Astrocyte (in vitro differentiated cells and primary cell): ENCODE results near the gene PKNOX2.

ENCODE experiments used
- EZH2 ChIP-seq: IDR thresholded peaks from 2 replicates; pipeline ENCODE4 v1.6.1; 2012; ENCODE audit warnings: mild to moderate bottlenecking, low read length, inconsistent platforms; ENCODE audit not compliant: insufficient read depth
- TF ChIP-seq, protein P1 (sequence below): IDR thresholded peaks from 2 replicates; pipeline ENCODE4 v1.5.1; 2011; ENCODE audit warnings: low read depth, mild to moderate bottlenecking, inconsistent platforms, low read length, moderate library complexity; ENCODE audit not compliant: insufficient read depth

DNA sequence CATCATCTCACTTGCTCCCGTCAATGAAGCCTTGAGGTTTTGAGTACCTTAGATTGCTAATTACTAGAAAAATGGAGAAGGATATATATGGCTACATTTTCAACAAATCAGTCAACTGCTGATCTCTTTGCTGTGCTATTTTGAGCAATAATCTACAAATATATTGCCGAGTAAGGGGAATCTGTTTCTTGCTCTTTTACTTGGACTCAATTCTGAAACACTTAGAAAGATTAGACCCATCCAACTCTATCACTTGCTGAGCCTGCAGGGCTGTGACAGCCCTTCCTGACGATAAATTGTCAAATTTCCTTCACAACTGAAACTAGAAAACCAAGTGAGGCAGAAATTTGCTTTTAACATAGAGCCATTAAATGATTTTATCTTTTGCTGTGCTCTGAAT, 314.6 kb downstream of the PKNOX2 start:
- TF ChIP-seq, protein P1, sequence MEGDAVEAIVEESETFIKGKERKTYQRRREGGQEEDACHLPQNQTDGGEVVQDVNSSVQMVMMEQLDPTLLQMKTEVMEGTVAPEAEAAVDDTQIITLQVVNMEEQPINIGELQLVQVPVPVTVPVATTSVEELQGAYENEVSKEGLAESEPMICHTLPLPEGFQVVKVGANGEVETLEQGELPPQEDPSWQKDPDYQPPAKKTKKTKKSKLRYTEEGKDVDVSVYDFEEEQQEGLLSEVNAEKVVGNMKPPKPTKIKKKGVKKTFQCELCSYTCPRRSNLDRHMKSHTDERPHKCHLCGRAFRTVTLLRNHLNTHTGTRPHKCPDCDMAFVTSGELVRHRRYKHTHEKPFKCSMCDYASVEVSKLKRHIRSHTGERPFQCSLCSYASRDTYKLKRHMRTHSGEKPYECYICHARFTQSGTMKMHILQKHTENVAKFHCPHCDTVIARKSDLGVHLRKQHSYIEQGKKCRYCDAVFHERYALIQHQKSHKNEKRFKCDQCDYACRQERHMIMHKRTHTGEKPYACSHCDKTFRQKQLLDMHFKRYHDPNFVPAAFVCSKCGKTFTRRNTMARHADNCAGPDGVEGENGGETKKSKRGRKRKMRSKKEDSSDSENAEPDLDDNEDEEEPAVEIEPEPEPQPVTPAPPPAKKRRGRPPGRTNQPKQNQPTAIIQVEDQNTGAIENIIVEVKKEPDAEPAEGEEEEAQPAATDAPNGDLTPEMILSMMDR: no peak
- no peak for TF ChIP-seq EZH2
